NCI-H2107 treated with DMSO at 0.1 percent for 48 hours (cell line): ENCODE results near the gene BCAM.
"Not testable (repeated sequence)": the region's sequence is repeated elsewhere in the genome, so short reads cannot be mapped to it uniquely, and the experiment has no call there.

ENCODE experiments used
- DNase-seq: peaks from one replicate; lab custom pipeline; 2025; ENCODE audit not compliant: unreplicated experiment; lab: John Stamatoyannopoulos, UW

The BCAM gene

DNA sequence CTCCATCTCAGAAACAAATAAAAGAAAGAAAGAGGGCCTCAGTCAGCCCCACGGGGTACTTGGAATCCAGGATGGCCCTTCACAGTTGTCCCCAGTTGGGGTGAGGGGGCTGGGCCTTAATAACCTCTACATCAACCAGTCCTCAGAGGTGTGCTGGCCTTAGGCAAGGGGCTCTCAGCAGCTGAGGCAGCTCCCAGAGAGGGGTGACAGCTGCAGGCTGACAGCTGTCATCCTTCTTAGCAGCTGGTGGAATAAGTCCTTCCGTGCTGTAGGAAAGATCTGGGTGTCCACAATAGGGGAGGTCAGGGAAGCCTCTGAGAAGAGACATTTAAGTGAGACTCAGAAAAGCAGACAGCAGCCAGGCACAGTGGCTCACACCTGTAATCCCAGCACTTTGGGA, 7.4 kb downstream of the BCAM start:
- no peak for DNase-seq

- DNase-seq, result no peak
These were observed 9.0 kb downstream of the BCAM start for GRCh38 chr19:44817725-44818465.

- DNase-seq, result no peak
These were observed 9.6 kb downstream of the BCAM start for GRCh38 chr19:44818466-44819031.

- DNase-seq, result no peak
These were observed 10.4 kb downstream of the BCAM start for GRCh38 chr19:44819246-44819832.

DNA sequence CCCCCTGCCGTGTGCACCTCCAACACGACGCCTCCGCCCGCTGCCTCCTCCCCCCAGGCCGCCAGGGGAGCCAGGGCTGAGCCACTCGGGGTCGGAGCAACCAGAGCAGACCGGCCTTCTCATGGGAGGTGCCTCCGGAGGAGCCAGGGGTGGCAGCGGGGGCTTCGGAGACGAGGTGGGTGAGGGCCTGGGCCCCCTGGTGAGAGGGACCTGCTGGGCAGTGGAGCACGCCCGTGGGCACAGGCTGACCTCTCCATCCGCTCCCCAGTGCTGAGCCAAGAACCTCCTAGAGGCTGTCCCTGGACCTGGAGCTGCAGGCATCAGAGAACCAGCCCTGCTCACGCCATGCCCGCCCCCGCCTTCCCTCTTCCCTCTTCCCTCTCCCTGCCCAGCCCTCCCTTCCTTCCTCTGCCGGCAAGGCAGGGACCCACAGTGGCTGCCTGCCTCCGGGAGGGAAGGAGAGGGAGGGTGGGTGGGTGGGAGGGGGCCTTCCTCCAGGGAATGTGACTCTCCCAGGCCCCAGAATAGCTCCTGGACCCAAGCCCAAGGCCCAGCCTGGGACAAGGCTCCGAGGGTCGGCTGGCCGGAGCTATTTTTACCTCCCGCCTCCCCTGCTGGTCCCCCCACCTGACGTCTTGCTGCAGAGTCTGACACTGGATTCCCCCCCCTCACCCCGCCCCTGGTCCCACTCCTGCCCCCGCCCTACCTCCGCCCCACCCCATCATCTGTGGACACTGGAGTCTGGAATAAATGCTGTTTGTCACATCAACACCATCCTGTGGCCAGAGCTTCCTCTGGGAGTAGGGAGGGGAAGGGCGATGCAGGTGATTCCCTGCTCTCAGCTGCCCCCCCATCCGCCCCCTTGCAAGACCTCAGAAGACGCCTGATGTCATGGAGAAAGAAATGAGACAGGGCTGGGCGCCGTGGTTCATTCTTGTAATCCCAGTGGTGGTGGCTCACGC, 12.0 kb downstream of the BCAM start:
- no peak for DNase-seq

DNA sequence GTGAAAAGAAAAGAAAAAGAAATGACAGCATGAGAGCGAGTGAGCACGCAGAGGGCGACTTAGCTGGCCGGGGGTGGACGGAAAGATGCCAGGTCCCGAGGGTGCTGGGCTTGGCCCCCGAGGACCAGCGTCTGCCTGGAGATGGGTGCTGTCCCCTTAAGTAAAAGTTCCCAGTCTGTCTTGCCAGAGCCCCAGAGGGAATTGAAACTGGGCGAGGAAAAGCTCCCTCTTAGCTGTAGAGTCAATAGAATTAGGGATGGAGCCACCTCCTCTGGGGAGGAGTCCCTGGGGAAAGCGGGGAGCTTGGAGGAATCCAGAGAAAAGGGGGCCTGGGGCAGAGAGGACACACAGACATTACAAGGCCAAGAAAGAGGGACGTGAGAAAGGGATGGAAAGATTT, 13.3 kb downstream of the BCAM start:
- no peak for DNase-seq

- no peak for DNase-seq
These were observed 13.9 kb downstream of the BCAM start for GRCh38 chr19:44822670-44823372.

DNA sequence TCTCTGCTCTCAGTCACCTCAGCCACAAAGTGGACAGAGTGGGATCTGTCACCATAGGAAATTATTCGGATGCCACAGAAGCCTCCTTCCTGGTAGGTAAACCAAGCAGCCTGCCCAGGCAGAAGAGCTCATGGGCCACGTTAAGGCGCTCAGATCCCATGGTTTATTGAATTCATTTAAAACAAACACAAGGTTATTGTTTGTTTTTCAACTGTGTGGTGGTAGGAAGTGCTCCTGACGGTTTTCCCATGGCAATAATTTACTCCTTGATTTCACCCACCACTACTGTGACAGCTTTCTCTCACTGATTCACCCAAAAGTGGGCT, 14.4 kb downstream of the BCAM start:
- no peak for DNase-seq

GRCh38 chr19:44824761-44825160, 15.9 kb downstream of the BCAM start:
- no peak for DNase-seq

- DNase-seq, result not testable (repeated sequence)
These were observed 24.0 kb downstream of the BCAM start for GRCh38 chr19:44832875-44833274.

- DNase-seq, result not testable (repeated sequence)
These were observed 25.5 kb downstream of the BCAM start for GRCh38 chr19:44834399-44834798.

- no peak for DNase-seq
These were observed 30.4 kb downstream of the BCAM start for GRCh38 chr19:44839276-44839675.

GRCh38 chr19:44840811-44841210, 31.9 kb downstream of the BCAM start:
- no peak for DNase-seq

DNA sequence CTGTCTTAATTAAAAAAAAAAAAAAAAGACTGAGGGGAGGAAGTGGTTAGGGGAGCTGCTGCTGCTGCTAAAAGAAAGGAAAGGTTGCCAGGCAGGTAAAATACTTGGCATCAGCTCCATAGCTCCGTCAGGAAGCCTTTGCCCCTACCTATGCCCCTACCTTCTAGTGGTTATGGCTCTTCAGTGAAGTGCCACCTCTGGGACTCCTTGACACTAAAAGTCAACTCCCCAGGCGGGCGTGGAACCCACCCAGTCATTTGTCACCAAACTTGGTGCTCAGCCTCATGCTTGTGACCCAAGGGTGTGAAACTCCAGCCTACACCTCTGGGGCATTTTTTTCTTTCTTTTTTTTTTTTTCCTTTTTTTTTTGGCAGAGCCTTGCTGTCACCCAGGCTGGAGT, 32.3 kb downstream of the BCAM start:
- no peak for DNase-seq

DNA sequence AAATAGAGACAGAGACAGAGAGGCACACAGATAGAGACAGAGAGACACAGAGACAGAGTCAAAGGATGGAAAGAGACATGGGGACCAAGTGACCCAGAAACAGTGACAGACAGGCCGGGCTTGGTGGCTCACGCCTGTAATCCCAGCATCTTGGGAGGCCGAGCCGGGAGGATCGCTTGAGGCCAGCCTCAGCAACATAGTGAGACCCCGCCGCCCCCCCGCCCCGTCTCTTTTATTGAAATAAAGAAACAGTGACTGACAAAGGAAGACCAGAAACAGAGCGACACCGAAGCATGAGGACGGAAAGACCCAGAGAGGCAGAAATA, 36.3 kb downstream of the BCAM start:
- DNase-seq, result no peak

DNA sequence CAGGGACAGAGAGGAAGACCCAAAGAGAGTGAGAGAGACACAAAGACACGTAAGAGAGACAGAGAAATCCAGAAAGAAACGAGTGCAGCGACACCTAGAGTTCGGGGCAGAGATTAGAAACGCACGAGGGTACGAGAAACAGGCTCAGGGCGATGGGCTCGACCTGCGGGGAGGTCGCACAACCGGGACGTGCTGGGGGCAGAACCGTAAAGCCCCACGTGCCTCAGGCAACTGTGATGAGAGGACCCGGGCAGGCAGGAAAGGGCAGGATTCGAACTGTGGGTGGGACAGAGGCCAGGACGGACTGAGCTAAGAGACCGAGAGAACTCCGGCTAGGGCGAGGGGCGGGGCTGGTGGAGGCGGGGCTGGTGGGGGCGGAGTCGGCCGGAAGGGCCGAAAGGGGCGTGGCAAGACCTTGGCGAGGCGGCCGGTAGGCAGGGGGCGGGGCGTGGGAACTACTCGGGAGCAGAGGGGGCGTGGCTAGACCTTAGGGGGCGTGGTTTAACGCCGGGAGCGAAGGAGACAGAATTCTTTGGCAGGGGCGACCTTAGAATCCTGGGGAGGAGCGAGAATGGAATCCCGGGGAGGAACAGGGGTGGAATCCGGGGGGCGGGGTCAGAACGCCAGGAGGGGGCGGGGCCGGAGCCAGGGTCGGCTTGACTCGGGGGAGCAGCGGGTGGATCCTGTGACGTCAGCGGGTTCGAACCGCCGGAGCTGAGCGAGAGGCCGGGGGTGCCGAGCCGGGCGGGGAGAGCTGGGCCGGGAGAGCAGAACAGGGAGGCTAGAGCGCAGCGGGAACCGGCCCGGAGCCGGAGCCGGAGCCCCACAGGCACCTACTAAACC, 36.9 kb downstream of the BCAM start, which contains the start of gene NECTIN2:
Gene NECTIN2 (plus strand): TSS at position 686 of the 843 bp plus-strand sequence. CDS start 229 bp downstream, outside the sequence.
- peak; percentile 91 for DNase-seq

- DNase-seq, result no peak
These were observed 37.7 kb downstream of the BCAM start for GRCh38 chr19:44846455-44847143.

DNA sequence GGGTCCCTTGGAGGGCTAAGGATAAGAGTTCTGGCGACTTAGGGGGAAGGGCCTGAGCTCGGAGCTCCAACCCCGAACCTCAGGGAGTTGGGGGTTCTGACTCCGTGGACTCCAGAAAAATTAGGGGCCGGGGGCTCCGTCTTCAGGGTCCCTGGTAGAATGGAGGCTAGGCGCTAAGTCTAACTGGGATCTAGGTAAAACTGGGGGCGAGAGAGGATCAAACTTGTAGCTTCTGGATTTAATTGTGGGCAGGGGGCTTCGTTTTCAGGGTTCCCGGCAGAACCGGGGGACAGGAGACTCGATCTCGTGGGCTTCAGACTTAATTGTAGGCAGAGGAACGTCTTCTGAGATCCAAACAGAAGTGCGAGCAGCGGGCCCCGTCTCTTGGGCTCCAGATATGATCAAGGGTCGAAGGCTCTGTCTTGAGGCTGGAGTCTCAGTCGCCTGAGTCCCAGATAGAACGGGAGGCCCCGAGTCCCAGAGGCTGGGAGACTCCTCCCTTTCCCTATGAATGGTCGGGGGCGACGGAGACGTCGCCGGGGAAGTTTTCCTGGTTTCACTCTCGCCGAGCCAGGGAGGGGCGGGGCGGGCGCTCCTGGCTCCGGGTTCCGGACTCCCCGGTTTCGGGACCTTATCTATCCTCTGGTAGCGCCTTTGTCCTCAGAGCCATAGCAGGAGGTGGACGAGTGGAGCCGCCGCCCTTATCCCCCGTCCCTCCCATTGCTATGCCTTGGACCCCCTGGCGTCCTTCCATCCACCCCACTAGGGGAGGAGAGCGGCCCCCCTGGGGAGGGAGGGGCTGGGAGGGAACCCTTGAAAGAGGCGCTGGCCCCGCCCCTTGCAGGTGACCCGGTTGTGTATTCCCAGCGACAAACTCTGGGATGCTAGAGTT, 38.5 kb downstream of the BCAM start:
- peak; percentile 6 for DNase-seq
